GM19397 (cell line): ENCODE results near the gene NPHP4.

Experiments
- ATAC-seq: cut with Tn5 transposase; IDR thresholded peaks from one replicate; pipeline ENCODE4 v1.9.1; 2021; ENCODE audit warnings: mild to moderate bottlenecking, moderate library complexity; ENCODE audit not compliant: unreplicated experiment

Gene NPHP4

DNA sequence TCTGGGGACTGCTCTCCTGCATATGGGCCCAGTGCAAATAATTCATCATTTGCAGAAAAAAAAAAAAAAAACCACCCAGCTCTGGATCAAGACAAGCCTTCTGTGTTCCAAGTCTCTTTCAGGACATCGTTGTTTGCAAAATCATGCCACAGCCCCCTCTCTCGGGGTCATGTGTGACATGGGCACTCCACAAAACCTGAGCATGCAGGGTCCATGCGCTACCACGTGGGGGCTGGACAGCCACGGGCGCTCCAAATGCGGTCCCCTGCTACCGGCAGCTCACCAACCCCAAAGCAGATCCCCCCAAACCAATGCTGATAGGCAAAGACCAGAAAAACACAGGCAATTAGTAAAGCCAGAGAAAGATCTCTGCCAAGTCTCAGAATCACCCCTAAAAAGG is 17.6 kb downstream of the NPHP4 start:
- no peak for ATAC-seq

DNA sequence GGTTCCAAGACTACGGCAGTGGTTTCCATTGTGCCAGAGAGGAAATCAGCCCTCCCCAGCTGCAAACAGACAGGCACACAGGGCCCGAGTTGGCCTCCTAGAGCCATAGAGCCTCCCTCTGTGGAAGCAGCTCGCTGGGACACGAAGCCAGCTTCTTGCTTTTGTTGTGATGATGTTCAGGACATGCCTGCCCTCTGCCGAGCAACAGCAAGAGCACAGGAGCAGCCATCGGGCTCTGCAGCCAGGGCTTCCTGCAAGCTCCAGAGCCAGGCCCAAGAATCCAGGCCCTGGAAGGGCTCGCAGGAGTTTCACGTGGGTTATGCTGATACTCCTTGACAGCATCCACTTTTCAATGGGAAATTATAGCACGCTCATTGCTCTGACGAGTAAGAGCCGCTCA is 18.5 kb downstream of the NPHP4 start:
- ATAC-seq, result no peak

DNA sequence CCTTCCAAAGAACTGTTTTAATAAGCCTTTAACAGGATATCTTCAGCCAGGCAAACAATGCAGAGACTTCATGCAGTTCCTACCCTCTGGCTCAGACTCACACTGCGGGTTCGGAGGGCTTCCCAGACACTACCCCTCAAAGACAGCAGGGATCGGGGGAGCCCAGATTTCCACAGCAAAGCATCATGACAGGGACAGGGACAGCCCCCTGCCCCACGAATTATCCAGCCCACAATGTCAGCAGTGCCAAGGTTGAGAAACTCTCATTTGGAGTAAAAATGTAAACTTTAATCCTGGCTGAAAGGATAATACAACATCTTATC is 20.1 kb downstream of the NPHP4 start:
- no peak for ATAC-seq

DNA sequence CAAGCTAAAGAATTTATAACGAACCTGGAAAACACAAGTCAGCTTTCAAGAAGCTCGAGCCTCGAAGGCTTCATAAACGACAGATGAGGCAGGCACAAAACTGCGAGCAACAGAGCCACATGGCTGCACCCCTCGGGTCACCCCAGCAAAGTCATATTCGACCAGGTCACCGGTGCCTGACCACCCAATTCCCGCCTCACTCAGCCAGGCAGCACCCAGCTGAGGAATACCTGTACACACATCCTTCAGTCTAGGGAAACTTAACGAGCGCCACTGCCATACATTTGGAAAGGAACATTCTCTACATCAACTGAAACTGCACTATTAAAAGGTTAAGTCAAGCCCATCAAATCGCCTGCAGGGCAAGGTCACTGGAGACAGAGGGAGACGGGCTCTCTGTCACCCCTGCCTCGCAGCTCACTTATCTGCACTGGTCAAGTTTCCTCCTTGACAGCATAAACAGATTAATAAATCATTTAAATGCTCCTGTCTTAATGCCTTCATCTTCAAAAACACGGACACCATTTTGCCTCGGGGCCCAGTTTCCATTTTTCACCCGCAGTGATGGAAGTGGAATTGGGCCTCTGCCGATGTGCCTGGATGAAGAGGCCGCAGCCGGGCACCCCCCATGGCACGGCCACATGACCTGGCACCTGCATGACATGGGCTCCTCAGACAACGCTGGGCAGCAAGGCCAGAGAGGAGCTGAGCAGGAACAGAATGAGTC is 20.6 kb downstream of the NPHP4 start:
- ATAC-seq, result no peak

DNA sequence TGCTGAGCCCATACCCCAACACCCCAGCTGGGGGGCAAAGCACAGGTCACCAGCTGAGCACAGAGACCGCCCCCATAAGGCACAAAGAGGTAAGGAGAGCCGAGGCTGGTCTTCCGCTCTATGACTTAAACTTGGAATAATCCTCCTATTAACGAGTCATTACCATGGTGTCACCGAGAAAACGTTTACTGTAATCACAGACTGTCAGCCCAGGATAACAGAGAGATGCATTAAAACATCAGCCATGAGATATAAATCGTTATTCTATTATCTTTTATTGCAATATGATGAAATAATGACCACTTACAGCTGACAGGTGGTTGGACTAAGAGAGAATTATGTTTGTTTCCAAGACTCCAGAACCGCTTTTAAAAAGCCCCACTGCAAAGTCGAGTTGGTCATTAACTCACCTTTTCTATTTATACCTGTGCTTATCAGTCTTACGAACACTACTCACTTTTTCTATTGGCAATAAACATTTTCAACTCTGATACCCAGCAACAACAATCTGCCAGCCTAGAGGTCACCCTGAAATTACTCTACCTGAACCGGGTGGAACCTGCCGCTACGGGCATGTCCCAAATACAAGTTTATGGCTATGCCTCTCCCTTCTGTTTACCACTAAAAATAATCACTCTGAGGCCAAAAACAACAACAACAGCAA is 21.5 kb downstream of the NPHP4 start:
- ATAC-seq, result no peak

DNA sequence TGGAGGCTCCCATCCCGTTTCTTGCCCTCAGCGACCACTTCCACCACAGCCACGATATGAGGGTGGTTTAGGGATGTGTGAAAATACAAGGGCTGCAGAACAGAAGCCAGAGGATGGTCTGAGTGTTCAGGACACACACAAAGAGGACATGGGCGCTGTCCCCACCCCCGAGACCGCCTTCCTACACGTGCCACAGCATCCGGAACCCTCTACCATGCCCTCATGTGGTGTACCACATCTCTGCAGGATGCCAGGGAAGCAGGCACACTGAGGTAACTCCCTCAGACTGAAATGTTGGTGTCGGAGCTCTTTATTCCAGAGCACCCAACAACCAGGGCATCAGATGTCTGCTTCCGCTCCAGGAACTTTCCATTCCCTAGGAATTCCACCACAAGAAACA is 23.1 kb downstream of the NPHP4 start:
- ATAC-seq, result no peak

DNA sequence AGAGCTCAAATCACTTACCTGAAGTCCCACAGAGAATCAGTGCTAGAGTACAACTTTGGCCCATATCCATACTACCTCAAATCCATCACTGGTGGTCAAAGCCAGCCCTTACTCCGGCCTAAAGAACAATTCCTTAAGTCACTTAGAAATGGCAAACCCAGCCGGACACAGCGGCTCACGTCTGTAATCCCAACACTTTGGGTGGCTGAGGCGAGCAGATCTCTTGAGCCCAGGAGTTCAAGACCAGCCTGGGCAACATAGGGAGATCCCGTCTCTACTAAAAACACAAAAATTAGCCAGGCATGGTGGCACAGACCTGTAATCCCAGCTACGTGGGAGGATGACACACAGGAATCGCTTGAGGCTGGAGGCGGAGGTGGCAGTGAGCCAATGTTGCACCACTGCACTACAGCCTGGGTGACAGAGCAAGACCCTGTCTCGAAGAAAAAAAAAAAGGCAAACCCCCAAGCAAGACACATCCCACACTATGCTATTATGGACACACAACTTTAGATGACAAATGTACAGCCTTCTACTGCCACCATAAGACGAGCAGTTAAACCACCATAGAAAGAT is 24.0 kb downstream of the NPHP4 start:
- no peak for ATAC-seq

DNA sequence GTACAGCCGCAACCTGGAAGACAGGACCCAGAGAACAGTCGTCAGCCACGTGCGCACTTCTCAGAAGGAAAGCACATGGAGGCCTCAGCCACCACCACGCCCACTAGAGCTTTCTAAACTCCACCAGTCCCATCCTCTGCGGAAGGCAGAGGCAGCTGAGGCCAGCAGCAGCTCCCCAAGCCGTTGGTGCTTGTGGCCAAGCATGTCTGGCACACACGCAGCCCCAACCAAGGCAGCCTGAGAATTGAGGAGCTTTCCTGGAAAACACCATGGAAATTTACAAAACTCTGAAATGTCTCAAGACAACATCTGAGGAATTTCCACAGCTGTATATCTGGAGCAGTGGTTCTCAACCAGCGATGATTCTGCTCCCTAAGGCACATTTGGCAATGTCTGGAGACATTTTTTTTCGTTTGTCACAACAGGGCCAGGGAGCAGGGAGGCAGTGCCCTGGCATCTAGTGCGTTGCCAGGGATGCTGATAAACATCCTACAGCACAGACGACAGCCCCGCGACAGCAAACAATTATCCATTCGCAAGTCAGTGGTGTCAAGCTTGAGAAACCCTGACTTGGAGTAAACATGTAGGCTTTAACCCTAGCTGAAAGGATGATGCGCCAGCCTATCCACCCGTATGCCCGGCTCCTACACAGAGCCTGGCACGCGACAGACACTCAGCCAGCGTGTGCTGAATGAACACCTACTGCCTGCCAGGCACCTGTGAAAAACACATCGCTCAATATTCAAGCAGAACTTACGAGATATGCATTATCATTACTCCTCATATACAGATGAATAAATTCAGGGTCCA is 24.7 kb downstream of the NPHP4 start:
- no peak for ATAC-seq

DNA sequence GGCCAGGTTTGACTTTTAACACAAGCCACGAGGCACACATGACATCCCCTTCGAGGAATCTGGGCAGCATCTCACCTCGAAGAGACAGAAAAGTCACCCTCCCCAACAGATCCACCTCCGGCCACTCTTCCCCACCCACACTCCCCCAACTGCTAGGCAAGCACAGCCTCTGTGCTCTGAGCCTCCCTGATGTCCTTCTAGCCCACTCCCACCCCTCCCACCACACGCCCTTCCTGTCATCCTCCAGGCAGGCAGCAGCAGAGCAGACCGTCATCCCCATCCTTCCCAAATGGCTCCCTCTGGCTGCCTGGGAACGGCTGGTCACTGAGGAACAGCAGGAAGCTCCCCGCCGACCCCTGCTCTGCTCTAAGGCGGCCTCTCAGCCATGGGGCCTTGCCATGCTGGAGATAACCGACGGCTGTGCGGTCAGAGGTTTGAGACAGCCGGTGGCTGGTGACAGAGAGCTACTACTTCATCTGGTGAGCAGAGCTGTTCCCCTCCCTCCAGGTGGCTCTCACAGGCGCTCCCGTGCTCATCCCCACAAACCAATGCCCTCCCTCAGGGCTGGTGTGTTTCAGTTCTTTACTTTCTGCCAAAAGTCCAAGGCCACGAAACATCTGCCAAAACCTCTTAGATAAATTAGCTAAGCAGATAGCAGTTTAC is 25.6 kb downstream of the NPHP4 start:
- ATAC-seq, result no peak

DNA sequence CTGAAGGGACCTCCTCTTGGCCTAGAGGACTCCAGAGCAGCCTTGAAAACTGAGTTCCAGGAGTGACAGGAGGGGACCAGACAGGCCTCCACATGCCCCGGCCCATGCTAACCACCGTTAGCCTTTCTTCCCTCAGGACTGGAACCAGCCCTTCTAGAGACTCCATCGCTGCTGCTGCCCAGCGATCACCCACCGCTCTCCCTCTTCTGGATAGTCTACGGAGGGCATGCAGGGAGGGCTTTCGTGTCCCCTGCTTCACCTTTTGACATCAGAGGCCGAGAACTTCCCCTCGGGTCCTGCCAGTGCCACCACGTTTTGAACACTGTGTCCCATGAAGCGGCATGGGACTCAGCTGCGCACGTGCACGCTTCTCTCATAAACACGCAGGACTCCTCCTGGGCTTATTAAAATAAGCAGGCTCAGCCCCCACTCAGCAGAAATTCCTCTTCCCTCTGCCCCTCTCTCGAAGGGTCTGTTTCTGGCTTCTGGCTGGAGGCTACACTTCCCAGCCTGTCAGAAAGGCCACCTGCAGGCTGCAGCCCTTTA is 26.6 kb downstream of the NPHP4 start:
- ATAC-seq, result no peak

DNA sequence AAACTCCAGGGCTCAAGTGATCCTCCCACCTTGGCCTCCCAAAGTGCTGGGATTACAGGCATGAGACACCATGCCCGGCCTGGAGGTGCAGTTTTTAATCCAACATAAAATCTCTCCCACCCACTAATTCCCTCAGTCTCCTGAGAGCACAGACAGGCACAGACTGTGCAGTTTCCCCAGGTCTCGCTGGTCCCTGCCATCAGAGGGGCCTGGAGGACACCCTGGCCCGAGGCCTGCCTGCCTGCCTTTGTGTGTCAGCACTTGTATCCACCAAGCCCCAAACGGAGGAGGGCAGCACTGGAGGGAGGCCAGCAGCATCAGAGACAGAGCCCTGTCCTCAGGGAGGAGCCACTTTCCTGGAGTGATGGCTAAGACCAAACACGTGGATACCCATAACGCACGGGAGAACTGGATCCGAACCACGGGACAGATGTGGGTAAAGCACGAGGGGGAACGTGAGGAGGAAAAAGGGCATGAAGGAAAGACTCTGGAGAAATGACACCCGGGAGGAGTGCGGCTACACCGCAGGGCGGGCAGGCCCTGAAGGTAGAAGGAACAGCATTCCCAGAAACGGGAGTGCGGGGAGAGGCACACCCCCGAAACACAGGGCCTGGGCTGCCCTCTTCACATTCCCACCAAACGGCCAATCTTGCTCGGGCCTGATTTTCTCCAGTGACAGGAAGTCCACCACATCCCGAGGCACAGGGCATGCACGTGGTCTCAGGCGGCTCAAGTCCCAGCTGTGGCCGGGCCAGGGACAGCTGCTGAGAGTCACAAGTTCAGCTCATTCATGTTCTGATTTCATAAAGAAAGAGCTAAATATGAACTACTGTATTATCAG is 29.7 kb downstream of the NPHP4 start:
- ATAC-seq, result no peak

DNA sequence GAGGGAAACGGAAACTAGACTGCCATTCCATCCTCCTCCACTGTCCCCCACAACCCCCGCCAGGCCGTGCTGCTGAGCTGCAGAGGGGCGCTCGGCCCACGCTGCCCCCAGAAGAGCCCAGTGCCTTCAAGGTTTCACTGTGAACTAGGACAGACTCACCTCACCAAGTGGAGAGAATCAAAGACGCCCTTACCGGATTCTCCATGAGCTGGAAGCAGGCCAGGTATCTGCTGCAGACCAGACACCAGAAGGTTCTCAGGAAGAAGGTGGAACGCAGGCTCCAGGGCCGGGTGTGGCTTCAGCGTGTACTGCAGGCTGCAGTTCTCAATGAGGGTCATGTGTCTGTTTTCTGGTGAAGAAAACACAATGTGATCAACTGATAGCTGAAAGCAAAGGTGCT is 30.6 kb downstream of the NPHP4 start:
- no peak for ATAC-seq

DNA sequence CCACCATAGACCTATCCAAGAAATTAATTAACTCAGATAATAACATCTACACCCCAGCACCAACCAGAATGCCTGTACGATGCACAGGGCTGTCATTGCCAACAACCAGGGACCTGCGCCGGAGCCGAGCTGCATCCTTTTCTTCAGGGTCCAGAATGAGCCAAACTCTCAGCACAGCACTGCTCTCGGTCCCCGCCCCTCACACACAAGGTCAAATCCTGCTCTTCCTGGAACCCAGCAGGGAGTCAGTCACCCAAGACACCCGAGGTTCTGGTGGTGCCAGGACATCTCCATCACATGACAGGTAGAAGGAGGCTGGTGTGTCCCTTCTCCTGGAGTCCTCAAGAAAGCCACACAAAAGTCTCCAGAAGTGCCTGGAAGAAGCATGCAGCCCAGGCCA is 31.9 kb downstream of the NPHP4 start:
- ATAC-seq, result no peak

DNA sequence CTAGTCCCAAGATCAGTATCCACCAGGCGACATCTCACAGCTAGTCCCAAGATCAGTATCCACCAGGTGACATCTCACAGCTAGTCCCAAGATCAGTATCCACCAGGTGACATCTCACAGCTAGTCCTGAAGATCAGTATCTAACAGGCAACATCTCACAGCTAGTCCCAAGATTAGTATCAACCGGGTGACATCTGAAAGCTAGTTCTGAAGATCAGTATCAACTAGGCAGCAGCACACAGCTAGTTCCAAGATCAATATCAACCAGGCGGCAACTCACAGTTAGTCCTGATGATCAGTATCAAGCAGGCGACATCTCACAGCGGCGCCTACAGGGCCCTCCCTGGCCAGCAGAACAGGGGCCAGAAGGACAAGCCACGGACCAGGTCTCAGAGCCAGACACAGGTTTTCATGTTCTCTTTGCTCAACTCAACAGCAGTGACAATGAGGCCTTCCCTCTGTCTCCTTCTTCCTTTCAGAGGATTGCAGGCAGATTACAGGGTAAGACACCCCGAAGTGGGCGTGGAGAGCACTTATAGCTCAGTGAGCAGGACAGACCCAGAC is 32.5 kb downstream of the NPHP4 start:
- no peak for ATAC-seq

DNA sequence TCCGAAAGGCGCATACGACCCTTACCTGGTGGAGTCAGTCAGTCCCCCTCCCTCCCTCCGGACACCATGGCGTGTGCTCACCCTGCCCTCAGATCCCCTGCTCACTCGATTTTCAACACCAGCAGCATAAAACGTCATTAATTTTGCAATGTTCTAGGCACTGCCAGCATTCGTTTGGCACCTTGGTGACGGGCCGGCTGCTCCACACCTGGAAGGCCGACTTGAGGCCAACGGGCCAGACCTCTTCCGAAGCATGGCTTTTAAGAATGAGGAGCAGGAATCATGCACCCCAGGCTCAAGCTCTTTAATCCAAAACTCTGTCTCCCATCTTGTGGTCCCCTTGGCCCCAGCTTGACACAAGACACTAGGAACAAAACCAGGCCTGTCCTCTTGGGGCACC is 33.1 kb downstream of the NPHP4 start:
- no peak for ATAC-seq

DNA sequence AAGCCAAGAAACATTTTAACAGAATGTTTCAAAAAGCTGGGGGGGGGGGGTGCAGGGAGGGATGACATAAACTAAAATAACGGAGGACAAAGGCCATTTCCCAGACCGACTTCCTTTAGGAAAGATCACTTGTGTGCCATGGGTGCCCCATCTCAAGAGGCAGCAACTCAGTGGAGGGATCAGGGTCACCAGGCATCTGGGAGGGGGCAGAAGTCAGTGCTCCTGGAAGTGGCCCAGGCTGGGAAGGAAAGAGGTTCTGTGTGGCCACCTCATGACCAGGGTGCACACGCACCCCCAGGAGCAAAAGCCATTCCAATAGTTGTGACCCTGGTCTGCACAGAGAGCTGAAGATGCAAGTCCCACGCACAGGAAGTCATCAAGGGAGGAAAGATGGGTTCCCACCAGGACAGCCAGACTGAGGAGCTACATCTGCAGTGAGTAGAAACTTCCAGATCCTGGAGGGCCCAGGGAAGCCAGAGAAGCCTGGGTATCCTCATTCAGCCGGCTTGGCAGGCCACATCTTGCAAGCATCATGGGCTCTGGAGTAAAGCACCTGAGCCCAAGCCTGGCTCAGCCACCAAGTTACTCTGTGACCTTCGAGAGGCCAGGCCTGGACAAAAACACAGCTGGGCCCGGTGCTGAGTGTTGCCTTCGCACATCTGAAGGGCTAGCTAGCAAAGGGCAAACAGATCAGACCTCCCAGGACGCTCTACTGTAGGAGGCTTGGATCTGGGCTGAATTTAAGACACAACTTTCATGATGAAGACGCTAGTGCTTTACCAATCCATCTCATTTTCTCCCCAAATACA is 36.0 kb downstream of the NPHP4 start:
- ATAC-seq, result no peak

DNA sequence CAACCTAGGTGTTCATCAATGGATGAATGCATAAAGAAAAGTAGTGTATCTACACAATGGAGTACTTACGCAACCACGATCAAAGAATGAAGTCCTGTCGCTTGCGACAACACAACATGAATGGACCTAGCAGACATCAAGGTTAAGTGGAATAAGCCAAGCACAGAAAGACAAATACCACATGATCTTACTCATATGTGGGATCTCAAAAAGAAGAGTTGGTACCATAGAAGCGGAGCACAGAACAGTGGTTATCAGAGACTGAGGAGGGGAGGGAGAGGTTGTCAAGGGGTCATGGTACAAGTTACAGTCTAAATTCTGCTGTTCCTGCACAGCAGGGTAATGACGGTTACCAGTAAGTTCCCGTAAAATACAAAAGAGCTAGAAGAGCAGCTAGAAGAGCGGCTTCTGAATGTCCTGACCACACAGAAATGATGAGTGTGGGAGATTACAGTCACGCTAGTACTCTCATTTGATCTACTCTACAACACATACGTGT is 36.7 kb downstream of the NPHP4 start:
- ATAC-seq, result no peak

DNA sequence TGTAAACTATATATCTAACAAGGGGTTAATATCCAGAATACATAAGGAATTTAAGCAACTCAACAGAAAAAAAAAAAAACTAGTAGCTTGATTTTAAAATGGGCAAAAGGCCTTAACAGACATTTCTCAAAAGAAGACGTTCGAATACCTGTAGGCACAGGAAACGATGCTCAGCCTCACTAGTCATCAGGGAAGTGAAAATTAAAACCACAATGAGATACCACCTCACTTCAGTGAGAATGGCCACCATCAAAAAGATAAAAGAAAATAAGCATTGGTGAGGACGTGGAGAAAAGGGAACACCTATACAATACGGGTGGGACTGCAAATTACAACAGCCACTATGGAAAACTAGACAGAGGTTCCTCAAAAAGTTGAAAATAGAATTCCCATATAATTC is 37.3 kb downstream of the NPHP4 start:
- ATAC-seq, result no peak

DNA sequence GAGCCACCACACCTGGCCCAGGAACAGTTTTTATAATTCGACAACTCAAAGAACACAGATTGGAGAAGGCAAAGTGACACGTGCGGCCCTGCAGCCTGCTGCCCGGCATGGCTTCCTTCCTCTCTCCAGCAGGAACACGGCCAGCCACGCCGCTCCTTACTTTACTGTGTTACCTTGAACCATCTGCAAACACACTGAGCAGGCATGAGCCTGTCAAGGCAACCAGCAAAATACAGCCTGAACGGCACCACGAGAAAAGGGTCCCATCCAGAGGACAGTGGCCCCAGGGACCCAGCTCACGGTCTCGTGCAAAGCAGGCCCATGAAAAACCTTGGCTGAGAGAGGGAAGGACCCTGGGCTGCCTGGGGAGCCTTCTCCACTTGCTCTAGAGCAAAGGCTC is 38.8 kb downstream of the NPHP4 start:
- no peak for ATAC-seq
